Activated CD8-positive, alpha-beta memory T cell treated with anti-CD3 and anti-CD28 coated beads for 24 hours (primary cell): Measurements from ENCODE around the gene SYNJ2.
"Not testable (repeated sequence)": the region's sequence is repeated elsewhere in the genome, so short reads cannot be mapped to it uniquely, and the experiment has no call there.

ENCODE experiments used
- DNase-seq: peaks from one replicate; pipeline ENCODE4 v3.0.0-alpha.2; 2020

SYNJ2 gene

GRCh38 chr6:157959451-157960227 is 22.0 kb upstream of the SYNJ2 start:
- no peak for DNase-seq

- peak; percentile 43 for DNase-seq
Measured at GRCh38 chr6:157961153-157961831, 20.4 kb upstream of the SYNJ2 start.

DNA sequence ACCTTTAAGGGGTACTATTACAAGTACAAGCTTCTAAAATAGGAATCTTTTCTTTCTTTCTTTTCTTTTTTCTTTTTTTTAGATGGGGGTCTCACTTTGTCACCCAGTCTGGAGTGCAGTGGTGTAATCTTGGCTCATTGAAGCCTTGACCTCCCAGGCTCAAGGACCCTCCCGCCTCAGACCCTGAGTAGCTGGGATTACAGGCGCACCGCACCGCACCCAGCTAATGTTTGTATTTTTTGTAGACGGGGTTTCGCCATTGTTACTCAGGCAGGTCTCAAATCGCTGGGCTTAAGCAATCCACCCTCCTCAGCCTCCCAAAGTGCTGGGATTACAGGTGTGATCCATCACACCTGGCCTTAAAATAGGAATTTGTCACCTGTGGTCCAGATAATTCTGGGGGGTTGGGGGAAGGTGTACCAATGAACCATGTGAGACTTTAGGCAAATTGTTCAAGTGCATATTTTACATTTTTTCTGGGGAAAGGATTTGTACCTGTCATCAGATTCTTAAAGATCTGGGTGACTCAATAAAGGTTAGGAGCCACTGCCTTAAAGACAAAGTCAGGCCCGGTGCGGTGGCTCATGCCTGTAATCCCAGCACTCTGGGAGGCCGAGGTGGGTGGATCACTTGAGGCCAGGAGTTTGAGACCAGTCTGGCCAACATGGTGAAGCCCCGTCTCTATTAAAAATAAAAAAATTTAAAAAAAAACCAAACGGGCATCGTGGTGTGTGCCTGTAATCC is 19.7 kb upstream of the SYNJ2 start:
- peak; percentile 52 for DNase-seq

GRCh38 chr6:157962601-157963302 is 18.9 kb upstream of the SYNJ2 start:
- peak; percentile 65 for DNase-seq

DNA sequence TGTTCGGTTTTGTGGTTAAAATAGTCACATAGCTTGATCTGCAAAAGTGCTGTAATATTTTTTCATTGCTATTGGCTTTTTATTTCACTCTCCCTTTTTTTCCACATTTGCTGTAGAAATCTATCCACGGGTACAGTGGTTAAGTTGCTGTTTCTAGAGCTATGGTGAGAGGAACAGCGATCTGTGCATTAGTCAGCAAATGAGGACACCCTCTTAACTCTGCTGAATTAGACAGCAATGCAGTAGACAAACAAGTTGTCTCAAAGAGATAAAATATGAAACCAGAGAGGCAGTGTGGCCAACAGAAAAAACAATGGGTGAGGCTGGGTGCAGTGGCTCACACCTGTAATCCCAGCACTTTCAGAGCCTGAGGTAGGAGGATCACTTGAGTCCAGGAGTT is 17.6 kb upstream of the SYNJ2 start:
- DNase-seq: peak; percentile 43

- no peak for DNase-seq
Measured at GRCh38 chr6:157965387-157965786, 16.3 kb upstream of the SYNJ2 start.

- DNase-seq: no peak
Measured at GRCh38 chr6:157966589-157966977, 15.1 kb upstream of the SYNJ2 start.

DNA sequence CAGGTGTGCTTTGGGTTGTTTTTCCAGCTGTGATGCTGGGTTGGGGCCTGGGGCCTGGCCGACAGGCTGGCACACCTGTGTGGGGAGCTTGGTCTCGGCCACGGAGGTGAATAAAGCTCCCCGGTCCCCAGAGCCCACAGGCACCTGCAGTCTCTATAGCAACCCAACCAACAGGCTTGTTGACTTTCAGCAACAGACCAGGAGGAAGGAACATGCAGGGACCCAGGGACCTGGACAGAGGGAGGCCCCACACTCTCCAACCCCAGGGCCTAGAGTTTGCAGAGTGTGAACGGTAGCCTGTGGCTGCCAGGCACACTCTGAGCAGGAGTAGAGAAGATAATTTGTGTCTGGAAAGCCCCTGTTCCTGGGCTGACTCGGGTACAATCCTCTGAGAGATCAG is 14.6 kb upstream of the SYNJ2 start:
- DNase-seq: no peak

- DNase-seq: no peak
Measured at GRCh38 chr6:157967486-157967885, 14.2 kb upstream of the SYNJ2 start.

DNA sequence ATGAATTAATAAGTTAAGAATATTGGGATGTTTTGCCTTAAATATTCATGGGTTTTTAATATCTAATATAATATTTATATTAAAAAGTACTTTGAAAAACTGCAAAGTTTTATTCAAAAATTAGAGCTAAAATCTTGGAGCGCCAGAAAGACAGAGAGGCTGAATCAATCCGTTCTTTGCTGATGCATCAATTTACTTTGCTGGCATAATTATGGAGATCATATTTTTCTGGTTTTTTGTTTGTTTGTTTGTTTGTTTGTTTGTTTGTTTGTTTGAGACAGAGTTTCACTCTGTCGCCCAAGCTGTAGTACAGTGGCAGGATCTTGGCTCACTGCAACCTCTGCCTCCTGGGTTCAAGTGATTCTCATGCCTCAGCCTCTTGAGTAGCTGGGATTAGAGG is 9.5 kb upstream of the SYNJ2 start:
- DNase-seq: not testable (repeated sequence)

GRCh38 chr6:157974341-157974894 is 7.2 kb upstream of the SYNJ2 start:
- DNase-seq: no peak

DNA sequence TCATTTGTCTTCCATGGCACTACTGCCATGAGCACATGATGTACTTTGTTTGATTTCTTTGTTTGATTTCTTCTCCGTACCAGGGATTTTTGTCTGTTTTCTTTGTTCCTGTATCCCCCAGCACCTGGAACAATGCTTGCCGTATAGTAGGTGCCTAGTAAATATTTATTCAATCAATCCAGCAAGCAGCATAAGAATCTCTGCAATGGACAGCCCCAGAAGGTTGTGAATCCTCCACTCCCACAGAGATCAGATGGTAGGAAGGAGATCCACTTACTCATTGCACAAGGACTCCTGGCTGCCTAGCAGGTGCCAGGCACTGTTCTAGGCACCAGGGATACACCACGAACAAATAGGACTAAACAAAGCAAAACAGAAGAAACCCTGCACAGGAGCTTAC is 6.7 kb upstream of the SYNJ2 start:
- DNase-seq: no peak

DNA sequence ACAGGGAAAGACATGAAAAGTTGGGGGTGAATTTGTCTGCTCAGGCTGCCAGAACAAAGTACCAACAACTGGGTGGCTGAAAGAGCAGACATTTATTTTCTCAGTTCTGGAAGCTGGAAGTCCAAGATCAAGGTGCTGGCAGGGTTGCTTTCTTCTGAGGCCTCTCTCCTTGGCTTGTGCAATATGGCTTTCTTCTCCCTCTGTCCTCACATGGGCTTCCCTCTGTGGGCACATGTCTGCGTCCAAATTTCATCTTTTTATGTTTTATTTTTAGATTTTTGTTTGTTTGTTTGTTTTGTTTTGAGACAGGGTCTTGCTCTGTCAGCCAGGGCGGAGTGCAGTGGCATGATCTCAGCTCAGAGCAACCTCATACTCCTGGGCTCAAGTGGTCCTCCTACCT is 6.2 kb upstream of the SYNJ2 start:
- no peak for DNase-seq

DNA sequence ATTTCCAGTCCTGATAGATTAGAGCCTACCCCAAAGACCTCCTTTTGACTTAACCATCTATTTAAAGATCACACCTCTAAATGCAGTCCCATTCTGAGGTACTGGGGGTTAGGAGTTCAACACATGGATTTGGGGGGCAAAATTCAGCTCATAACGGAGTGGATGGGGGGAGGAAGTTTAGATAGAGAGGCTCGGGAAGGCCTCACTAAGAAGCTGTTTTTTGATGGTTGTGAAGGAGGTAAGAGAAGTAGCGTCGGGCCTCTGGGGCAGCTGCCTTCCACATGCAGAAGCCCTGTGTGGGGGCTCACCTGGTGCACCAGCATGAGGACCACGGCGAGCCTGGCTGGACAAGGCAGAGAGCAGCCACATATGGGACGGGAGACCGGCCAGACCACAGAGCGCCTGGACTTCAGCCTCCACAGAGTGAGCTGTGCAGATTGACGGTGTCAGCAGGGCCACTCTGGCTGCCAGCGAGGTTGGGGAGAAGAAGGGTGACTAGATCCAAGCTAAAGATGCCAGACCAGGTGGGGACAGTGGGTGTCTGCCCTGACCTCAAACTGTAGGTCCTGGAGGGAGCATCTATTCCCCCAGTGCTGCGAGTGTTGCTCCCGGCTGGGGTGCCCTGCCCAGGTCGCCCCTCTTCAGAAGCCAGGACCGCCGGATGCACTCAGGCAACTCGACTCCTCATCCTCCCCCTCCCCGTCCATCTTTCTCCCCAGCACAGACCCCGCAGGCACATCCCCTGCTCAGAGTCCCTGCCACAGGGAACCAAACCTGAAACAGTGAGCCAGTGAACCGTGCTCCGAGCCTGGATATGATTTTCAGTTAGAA is 5.1 kb upstream of the SYNJ2 start:
- DNase-seq: no peak

- DNase-seq: no peak
Measured at GRCh38 chr6:157977176-157977804, 4.4 kb upstream of the SYNJ2 start.

- DNase-seq: peak; percentile 53
Measured at GRCh38 chr6:157978021-157978783, 3.5 kb upstream of the SYNJ2 start.

DNA sequence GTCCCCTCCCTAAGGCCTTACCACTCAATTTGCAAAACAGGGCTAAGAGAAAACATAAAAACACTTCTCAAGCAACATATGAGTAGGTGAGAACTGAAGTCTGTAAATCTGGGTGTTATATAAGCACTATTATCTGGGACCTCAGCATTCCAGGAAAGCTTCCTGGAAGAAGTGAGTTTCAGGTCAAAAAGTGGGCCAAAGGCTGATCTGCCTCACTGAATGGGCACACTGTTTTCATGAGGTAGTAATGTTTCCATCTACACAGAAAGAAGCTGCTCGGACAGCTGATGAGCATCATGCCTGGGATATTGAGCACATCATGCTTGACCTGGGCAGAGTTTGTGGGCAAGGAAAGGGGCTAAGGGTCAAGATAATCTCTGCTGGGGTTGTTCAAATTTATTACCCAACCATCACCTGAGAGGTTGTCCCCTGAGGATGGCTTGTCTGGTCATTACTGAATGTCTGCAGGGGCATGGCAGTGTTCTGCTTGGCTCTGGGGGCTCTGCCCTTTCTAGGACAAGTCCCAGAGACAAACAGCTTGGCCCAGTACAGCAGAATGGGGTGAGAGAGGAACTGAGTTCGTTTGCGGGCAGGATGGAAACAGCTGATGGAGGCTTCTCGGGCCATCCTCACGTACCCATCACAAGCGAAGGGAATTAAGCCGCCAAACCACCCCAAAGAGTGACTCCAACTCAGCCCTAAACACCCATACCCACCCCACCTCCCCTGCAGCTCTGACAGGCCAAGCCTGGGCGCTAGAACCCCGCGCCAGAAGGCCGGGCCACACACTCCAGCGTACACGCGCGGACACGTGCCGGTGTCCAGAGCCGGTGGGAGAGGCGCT is 1.2 kb upstream of the SYNJ2 start:
- peak; percentile 77 for DNase-seq

DNA sequence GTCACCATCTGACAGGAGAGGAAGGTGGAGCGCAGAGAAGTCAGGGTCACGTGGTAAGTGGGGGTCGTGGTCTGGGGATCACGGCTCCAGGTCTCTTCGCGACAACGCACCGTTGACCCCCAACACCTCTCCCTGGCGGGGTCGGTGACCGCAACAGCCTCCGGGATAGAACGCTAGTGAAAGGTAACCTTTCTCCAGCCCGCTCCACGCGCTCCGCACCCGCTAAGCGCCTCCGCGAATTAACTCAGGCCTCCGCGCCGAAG is 600 bp upstream of the SYNJ2 start:
- DNase-seq: no peak

DNA sequence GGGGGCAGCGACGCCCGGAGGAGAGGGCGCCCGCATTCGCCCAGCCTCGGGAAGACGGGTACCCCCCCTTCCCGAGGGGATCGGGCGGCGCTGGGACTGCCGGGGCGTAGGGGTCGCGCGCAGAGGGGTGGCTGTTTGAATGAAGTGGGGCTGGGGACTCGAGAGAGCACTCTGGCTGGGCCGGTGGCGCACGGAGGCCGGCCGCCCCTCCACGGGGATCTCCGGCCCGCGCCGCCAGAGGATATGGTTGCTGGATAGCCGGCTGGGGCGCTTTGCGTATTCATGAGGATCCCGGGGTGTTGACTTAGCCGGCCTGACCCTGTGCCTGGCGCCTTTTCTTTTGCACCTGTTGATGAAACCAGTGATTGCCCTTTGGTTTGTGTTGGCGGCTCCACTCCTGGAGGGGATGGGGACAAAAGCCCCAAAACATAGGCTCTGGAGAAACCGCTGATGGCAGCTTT is 469 bp downstream of the SYNJ2 start:
- no peak for DNase-seq
